Fibroblast of lung (primary cell): ENCODE results near the gene TUT7.

Experiments used
- EZH2 ChIP-seq: IDR thresholded peaks from 2 replicates; pipeline ENCODE4 v1.5.1; 2012; ENCODE audit warnings: low read length, control low read depth, mild to moderate bottlenecking; ENCODE audit errors: missing control alignments
- TF ChIP-seq, protein P1 (sequence below), 2 donors: IDR thresholded peaks in 1 of 2; conservative IDR thresholded peaks in 1 of 2; 1 replicate in 1 of 2; 2 replicates in 1 of 2; pipeline ENCODE4 v1.5.1; 2011 to 2012; ENCODE audit warnings: low read length in 2 of 2, control low read depth in 1 of 2, inconsistent platforms in 1 of 2, low read depth in 1 of 2, mild to moderate bottlenecking in 1 of 2

DNA sequence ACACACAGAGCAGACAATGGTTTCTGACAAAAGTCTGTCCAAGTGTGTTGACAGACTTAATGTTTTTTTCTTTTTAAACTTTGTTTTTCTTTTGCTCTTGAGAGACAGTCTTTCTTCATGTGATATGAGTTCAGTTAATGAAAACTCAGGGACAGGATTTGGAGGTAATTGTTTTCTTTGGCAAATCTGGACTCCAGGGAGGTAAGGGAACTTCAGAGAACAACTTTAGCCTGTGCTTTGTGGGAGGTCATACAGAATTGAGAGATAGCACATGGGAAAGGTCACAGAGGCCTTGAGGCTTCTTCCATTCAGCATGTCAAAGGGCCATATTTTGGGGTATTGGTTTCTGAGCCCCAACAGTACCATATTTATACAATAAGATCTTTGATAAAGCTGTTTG lies 104.1 kb downstream of the TUT7 start:
- TF ChIP-seq, protein P1, sequence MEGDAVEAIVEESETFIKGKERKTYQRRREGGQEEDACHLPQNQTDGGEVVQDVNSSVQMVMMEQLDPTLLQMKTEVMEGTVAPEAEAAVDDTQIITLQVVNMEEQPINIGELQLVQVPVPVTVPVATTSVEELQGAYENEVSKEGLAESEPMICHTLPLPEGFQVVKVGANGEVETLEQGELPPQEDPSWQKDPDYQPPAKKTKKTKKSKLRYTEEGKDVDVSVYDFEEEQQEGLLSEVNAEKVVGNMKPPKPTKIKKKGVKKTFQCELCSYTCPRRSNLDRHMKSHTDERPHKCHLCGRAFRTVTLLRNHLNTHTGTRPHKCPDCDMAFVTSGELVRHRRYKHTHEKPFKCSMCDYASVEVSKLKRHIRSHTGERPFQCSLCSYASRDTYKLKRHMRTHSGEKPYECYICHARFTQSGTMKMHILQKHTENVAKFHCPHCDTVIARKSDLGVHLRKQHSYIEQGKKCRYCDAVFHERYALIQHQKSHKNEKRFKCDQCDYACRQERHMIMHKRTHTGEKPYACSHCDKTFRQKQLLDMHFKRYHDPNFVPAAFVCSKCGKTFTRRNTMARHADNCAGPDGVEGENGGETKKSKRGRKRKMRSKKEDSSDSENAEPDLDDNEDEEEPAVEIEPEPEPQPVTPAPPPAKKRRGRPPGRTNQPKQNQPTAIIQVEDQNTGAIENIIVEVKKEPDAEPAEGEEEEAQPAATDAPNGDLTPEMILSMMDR (conservative IDR thresholded peaks at IDR 0.05 in 1 of 2, IDR thresholded peaks at IDR 0.05 in 1 of 2; ENCODE audit: low read depth in 1 of 2, low read length in 2 of 2): no peak
- TF ChIP-seq EZH2: no peak
